GM12878 (cell line): ENCODE results near the gene C14orf119. TPM values are rescaled to one million over a fixed set of nuclear protein-coding genes. Genes with fewer than 3 reads are reported as not detected.

Experiments used
- CHD2 ChIP-seq: IDR thresholded peaks from 2 replicates; pipeline ENCODE4 v1.6.1; 2011; ENCODE audit warnings: low read depth, low read length, improper control_type of control experiment, borderline replicate concordance
- CHD4 ChIP-seq: fragments of 200-600 bp; sonication (generic); IDR thresholded peaks from 2 replicates; pipeline ENCODE4 v1.6.1; 2016; ENCODE audit warnings: mild to moderate bottlenecking
- CREM ChIP-seq: IDR thresholded peaks from 2 replicates; pipeline ENCODE4 v1.6.1; 2014; ENCODE audit warnings: antibody characterized with exemption, low read depth
- FOXM1 ChIP-seq: IDR thresholded peaks from 2 replicates; pipeline ENCODE4 v1.6.1; 2012; ENCODE audit warnings: low read depth, mild to moderate bottlenecking, inconsistent platforms, low read length, moderate library complexity
- NBN ChIP-seq: fragments of 450-650 bp; IDR thresholded peaks from 2 replicates; pipeline ENCODE4 v1.6.1; 2016
- NFIC ChIP-seq: IDR thresholded peaks from 2 replicates; pipeline ENCODE4 v1.6.1; 2012; ENCODE audit warnings: low read depth, mild to moderate bottlenecking, inconsistent platforms, low read length, moderate library complexity
- NRF1 ChIP-seq: conservative IDR thresholded peaks from 2 replicates; pipeline ENCODE4 v1.6.1; 2011; ENCODE audit warnings: mild to moderate bottlenecking, low read depth, low read length, improper control_type of control experiment
- POLR2A ChIP-seq: IDR thresholded peaks from 2 replicates; pipeline ENCODE4 v1.6.1; 2011; ENCODE audit warnings: low read depth, mild to moderate bottlenecking, low read length
- SMARCA5 ChIP-seq: fragments of 450-650 bp; IDR thresholded peaks from 2 replicates; pipeline ENCODE4 v1.6.1; 2017; ENCODE audit warnings: mild to moderate bottlenecking
- SREBF1 ChIP-seq: IDR thresholded peaks from 2 replicates; pipeline ENCODE4 v1.6.1; 2012; ENCODE audit warnings: mild to moderate bottlenecking, low read length
- TCF12 ChIP-seq: IDR thresholded peaks from 2 replicates; pipeline ENCODE4 v1.6.1; 2011; ENCODE audit warnings: low read depth, mild to moderate bottlenecking, low read length
- TCF7 ChIP-seq: IDR thresholded peaks from 2 replicates; pipeline ENCODE4 v1.6.1; 2014; ENCODE audit warnings: antibody characterized with exemption, borderline replicate concordance
- ZNF24 ChIP-seq: fragments of 450-650 bp; IDR thresholded peaks from 2 replicates; pipeline ENCODE4 v1.6.1; 2017; ENCODE audit warnings: antibody characterized with exemption, mild to moderate bottlenecking
- polyA plus RNA-seq, 11 experiments: library from polyadenylated mRNA; depleted of rRNA in 4 of 11; unstranded in 6 of 11; stranded (reverse) in 5 of 11; fragments of >200 nt; fragmentation: Nextera tagmentation in 4 of 11; fragmentation: Illumina TruSeq in 1 of 11; extraction: Ambion mirVana in 4 of 11; extraction: Trizol in 1 of 11; gene quantifications; 1 replicate in 1 of 11; 2 replicates in 10 of 11; pipeline versions ENCODE4 v1.2.1 to v1.2.3, GENCODE V29; 2011 to 2016; ENCODE audit warnings: inconsistent platforms in 2 of 11, missing spikeins in 2 of 11, low read depth in 1 of 11
- total RNA-seq, 4 experiments: library from RNA; depleted of rRNA in 3 of 4; stranded (reverse); fragments of >200 nt in 3 of 4; fragmentation: Illumina TruSeq in 1 of 4; extraction: Trizol in 1 of 4; gene quantifications; 2 replicates each; pipeline versions ENCODE4 v1.2.1 to v1.2.3, GENCODE V29; 2013 to 2021
- TF ChIP-seq, protein P1 (sequence below): IDR thresholded peaks from 2 replicates; pipeline ENCODE4 v1.6.1; 2012; ENCODE audit warnings: improper control_type of control experiment, low read depth, low read length; ENCODE audit not compliant: insufficient replicate concordance
- TF ChIP-seq, protein P2 (sequence below): IDR thresholded peaks from 2 replicates; pipeline ENCODE4 v1.6.1; 2012; ENCODE audit warnings: low read depth, low read length, improper control_type of control experiment
- TF ChIP-seq, protein P3 (sequence below): fragments of 450-650 bp; IDR thresholded peaks from 2 replicates; pipeline ENCODE4 v1.6.1; 2018; ENCODE audit warnings: mild to moderate bottlenecking, low read depth, moderate library complexity; ENCODE audit not compliant: partially characterized antibody
- TF ChIP-seq, protein P4 (sequence below): IDR thresholded peaks from 2 replicates; pipeline ENCODE4 v1.6.1; 2011; ENCODE audit warnings: mild to moderate bottlenecking, low read depth, low read length, moderate library complexity; ENCODE audit not compliant: insufficient replicate concordance

The C14orf119 gene
- total and polyA plus RNA-seq, 10 of the 15 experiments (the other 5 are each of a cell fraction or from before 2014, with no cell fraction given) = 32.3 to 228 (median 57.6) TPM

DNA sequence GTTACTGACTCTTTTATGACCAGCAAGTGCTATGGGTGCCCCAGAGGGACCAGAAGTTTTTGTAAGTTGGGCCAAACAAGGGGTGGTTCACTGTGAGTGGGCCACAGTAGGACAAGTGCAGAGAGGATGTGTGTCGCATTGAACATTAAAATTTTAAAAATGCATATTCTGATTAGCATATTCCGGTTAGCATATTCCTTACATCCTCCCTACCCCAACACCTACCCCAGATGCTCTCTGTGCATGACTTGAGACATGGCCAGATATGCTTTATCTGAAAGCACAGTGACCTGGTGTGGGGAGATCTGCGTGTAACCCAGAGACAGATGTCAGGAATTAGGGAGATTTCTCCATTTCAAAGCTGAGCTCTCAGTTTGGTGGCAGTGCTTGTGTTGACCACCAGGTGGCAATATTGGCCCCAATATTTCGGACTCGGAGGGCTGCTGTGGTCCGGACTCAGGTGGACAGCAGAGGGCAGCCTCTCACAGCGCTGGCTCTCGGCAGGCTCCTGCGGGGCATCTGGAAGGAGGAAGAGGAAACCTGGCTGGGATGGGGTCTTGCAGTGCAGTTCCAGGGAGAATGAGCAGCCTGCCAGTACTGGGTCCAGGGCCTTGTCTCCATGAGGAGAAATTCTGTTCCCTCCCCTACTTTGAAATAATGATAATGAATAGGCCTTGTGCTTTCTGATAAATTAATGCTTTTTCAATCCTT is 25.4 kb downstream of the C14orf119 start (continued):
- TF ChIP-seq, protein P1, sequence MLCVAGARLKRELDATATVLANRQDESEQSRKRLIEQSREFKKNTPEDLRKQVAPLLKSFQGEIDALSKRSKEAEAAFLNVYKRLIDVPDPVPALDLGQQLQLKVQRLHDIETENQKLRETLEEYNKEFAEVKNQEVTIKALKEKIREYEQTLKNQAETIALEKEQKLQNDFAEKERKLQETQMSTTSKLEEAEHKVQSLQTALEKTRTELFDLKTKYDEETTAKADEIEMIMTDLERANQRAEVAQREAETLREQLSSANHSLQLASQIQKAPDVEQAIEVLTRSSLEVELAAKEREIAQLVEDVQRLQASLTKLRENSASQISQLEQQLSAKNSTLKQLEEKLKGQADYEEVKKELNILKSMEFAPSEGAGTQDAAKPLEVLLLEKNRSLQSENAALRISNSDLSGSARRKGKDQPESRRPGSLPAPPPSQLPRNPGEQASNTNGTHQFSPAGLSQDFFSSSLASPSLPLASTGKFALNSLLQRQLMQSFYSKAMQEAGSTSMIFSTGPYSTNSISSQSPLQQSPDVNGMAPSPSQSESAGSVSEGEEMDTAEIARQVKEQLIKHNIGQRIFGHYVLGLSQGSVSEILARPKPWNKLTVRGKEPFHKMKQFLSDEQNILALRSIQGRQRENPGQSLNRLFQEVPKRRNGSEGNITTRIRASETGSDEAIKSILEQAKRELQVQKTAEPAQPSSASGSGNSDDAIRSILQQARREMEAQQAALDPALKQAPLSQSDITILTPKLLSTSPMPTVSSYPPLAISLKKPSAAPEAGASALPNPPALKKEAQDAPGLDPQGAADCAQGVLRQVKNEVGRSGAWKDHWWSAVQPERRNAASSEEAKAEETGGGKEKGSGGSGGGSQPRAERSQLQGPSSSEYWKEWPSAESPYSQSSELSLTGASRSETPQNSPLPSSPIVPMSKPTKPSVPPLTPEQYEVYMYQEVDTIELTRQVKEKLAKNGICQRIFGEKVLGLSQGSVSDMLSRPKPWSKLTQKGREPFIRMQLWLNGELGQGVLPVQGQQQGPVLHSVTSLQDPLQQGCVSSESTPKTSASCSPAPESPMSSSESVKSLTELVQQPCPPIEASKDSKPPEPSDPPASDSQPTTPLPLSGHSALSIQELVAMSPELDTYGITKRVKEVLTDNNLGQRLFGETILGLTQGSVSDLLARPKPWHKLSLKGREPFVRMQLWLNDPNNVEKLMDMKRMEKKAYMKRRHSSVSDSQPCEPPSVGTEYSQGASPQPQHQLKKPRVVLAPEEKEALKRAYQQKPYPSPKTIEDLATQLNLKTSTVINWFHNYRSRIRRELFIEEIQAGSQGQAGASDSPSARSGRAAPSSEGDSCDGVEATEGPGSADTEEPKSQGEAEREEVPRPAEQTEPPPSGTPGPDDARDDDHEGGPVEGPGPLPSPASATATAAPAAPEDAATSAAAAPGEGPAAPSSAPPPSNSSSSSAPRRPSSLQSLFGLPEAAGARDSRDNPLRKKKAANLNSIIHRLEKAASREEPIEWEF = no peak
- no peak for TF ChIP-seq NRF1
- TF ChIP-seq, protein P2, sequence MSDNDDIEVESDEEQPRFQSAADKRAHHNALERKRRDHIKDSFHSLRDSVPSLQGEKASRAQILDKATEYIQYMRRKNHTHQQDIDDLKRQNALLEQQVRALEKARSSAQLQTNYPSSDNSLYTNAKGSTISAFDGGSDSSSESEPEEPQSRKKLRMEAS = no peak
- no peak for TF ChIP-seq ZNF24
- 0 out of 2 replicates have a peak, but pooled peaks have one; percentile 14 for TF ChIP-seq TCF12
- TF ChIP-seq TCF7 = no peak
- TF ChIP-seq, protein P3, sequence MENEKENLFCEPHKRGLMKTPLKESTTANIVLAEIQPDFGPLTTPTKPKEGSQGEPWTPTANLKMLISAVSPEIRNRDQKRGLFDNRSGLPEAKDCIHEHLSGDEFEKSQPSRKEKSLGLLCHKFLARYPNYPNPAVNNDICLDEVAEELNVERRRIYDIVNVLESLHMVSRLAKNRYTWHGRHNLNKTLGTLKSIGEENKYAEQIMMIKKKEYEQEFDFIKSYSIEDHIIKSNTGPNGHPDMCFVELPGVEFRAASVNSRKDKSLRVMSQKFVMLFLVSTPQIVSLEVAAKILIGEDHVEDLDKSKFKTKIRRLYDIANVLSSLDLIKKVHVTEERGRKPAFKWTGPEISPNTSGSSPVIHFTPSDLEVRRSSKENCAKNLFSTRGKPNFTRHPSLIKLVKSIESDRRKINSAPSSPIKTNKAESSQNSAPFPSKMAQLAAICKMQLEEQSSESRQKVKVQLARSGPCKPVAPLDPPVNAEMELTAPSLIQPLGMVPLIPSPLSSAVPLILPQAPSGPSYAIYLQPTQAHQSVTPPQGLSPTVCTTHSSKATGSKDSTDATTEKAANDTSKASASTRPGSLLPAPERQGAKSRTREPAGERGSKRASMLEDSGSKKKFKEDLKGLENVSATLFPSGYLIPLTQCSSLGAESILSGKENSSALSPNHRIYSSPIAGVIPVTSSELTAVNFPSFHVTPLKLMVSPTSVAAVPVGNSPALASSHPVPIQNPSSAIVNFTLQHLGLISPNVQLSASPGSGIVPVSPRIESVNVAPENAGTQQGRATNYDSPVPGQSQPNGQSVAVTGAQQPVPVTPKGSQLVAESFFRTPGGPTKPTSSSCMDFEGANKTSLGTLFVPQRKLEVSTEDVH = no peak
- TF ChIP-seq CREM = peak; percentile 21; the same call in 1 of the 2 replicates
- no peak for TF ChIP-seq CHD4
- TF ChIP-seq FOXM1 = peak; percentile 52; the same call in 1 of the 2 replicates
- TF ChIP-seq, protein P4, sequence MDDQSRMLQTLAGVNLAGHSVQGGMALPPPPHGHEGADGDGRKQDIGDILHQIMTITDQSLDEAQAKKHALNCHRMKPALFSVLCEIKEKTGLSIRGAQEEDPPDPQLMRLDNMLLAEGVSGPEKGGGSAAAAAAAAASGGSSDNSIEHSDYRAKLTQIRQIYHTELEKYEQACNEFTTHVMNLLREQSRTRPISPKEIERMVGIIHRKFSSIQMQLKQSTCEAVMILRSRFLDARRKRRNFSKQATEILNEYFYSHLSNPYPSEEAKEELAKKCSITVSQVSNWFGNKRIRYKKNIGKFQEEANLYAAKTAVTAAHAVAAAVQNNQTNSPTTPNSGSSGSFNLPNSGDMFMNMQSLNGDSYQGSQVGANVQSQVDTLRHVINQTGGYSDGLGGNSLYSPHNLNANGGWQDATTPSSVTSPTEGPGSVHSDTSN = no peak
- no peak for TF ChIP-seq SREBF1
- peak; percentile 47; the same call in 1 of the 2 replicates for TF ChIP-seq NBN
- TF ChIP-seq CHD2 = peak; percentile 50; the same call in 1 of the 2 replicates
- no peak for TF ChIP-seq POLR2A
- no peak for TF ChIP-seq NFIC
- TF ChIP-seq SMARCA5 = peak; percentile 93; the same call in 1 of the 2 replicates
